ENCODE measurements around the gene THRA. TPM values are rescaled to one million over a fixed set of nuclear protein-coding genes. Genes with fewer than 3 reads are reported as not detected.

Gene THRA
- total RNA-seq, 1 experiment from 2014 or later: 11.4 TPM

- DNase-seq: no peak
These were observed 30.1 kb upstream of the THRA start for GRCh38 chr17:40032322-40033320.

DNA sequence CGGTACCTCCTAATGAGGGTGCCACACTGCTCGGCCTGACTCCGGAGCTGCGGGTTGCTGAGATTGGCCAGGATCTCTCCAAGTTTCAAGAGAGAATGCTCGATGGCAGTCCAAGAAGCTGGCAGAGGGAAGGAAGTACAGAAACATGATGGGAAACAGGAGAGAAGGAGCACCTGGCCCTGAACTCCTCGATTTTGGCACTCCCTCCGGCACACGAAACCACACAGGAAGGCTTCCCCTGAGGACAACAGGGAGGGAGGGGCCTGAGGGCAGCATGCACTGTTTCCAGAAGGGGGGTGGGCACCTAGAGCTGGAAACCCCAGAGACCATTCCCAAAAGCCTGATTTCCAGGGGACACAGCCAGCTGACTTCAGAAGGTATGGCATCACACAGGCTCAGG lies 29.4 kb upstream of the THRA start:
- Histone ChIP-seq H3K79me2 (ENCODE audit: low read depth) (no peaks in the 10 kb centered on the region), H3F3A (ENCODE audit: insufficient read depth, low read depth) (no peaks in the 10 kb centered on the region), H3K4me1 (replicated peaks; ENCODE audit: insufficient read depth) (no peaks in the 10 kb centered on the region), H3K9me3 (ENCODE audit: insufficient read depth, low read depth) (no peaks in the 10 kb centered on the region), H2AFZ (no peak overlapping the region), H3K9me2 (ENCODE audit: insufficient read depth) (no peaks in the 10 kb centered on the region), H4K20me1 (ENCODE audit: insufficient read depth) (no peaks in the 10 kb centered on the region), H3K27ac (no peak overlapping the region), H3K4me2 (no peak overlapping the region), H3K4me3 (no peak overlapping the region), H3K27me3 (ENCODE audit: insufficient read depth, low read depth) (no peaks in the 10 kb centered on the region), H3K36me3 (ENCODE audit: low read depth) (0 out of 2 replicates have a peak, but pooled peaks cover 2% of the 10 kb centered on the region)
- no TSS peak for BruUV-seq (replicated peaks)
- CTCF ChIA-PET: interaction anchor here (0.8 kb wide), 1 partner anchor 385 kb away, joined by 5 read pairs; the partner anchor contains the start of gene TOP2A
- POLR2A ChIA-PET (ENCODE audit: unreplicated experiment): no interaction called here
- DNase-seq: no peak
- intact Hi-C loops (cut with micrococcal nuclease; ENCODE audit: unreplicated experiment): no loop called here
- TF ChIP-seq, protein P1, sequence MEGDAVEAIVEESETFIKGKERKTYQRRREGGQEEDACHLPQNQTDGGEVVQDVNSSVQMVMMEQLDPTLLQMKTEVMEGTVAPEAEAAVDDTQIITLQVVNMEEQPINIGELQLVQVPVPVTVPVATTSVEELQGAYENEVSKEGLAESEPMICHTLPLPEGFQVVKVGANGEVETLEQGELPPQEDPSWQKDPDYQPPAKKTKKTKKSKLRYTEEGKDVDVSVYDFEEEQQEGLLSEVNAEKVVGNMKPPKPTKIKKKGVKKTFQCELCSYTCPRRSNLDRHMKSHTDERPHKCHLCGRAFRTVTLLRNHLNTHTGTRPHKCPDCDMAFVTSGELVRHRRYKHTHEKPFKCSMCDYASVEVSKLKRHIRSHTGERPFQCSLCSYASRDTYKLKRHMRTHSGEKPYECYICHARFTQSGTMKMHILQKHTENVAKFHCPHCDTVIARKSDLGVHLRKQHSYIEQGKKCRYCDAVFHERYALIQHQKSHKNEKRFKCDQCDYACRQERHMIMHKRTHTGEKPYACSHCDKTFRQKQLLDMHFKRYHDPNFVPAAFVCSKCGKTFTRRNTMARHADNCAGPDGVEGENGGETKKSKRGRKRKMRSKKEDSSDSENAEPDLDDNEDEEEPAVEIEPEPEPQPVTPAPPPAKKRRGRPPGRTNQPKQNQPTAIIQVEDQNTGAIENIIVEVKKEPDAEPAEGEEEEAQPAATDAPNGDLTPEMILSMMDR (conservative IDR thresholded peaks at IDR 0.05): no peak
- no peak for TF ChIP-seq EZH2 (IDR thresholded peaks at IDR 0.05; ENCODE audit: low read depth)

More at GRCh38 chr17:40032322-40033320, 30.1 kb upstream of the THRA start:
- TF ChIP-seq, protein P1 (conservative IDR thresholded peaks at IDR 0.05): no peak
- TF ChIP-seq EZH2 (IDR thresholded peaks at IDR 0.05; ENCODE audit: low read depth): no peak
- intact Hi-C loops (cut with micrococcal nuclease; ENCODE audit: unreplicated experiment): no loop called here
- no peak overlapping the region for H2AFZ ChIP-seq
- no peak overlapping the region for H3K27ac ChIP-seq
- BruUV-seq (replicated peaks): no TSS peak
- 0 out of 2 replicates have a peak, but pooled peaks cover 2% of the 10 kb centered on the region for H3K36me3 ChIP-seq (ENCODE audit: low read depth)
- H3K4me3 ChIP-seq: no peak overlapping the region
- POLR2A ChIA-PET (ENCODE audit: unreplicated experiment): no interaction called here
- CTCF ChIA-PET: interaction anchor here (0.6 kb wide), 1 partner anchor 25 kb away, joined by 4 read pairs; no protein-coding TSS in a partner anchor
- no peaks in the 10 kb centered on the region for H3K4me1 ChIP-seq (replicated peaks; ENCODE audit: insufficient read depth)
- H3K79me2 ChIP-seq (ENCODE audit: low read depth): no peaks in the 10 kb centered on the region
- H3K4me2 ChIP-seq: no peak overlapping the region
- H3F3A ChIP-seq (ENCODE audit: insufficient read depth, low read depth): no peaks in the 10 kb centered on the region
- H3K9me3 ChIP-seq (ENCODE audit: insufficient read depth, low read depth): no peaks in the 10 kb centered on the region
- no peaks in the 10 kb centered on the region for H3K9me2 ChIP-seq (ENCODE audit: insufficient read depth)
- H3K27me3 ChIP-seq (ENCODE audit: insufficient read depth, low read depth): no peaks in the 10 kb centered on the region
- H4K20me1 ChIP-seq (ENCODE audit: insufficient read depth): no peaks in the 10 kb centered on the region

GRCh38 chr17:40034426-40035161 lies 28.2 kb upstream of the THRA start:
- Histone ChIP-seq H3K4me1 (replicated peaks; ENCODE audit: insufficient read depth) (no peaks in the 10 kb centered on the region), H3K36me3 (ENCODE audit: low read depth) (0 out of 2 replicates have a peak, but pooled peaks cover 2% of the 10 kb centered on the region), H3K27me3 (ENCODE audit: insufficient read depth, low read depth) (no peaks in the 10 kb centered on the region), H4K20me1 (ENCODE audit: insufficient read depth) (no peaks in the 10 kb centered on the region), H3K27ac (no peak overlapping the region), H3K79me2 (ENCODE audit: low read depth) (no peaks in the 10 kb centered on the region), H3K4me3 (no peak overlapping the region), H2AFZ (no peak overlapping the region), H3K9me2 (ENCODE audit: insufficient read depth) (no peaks in the 10 kb centered on the region), H3K9me3 (ENCODE audit: insufficient read depth, low read depth) (no peaks in the 10 kb centered on the region), H3F3A (ENCODE audit: insufficient read depth, low read depth) (peaks cover 4% of the 10 kb centered on the region; the same call in 1 of the 2 replicates), H3K4me2 (no peak overlapping the region)
- no peak for TF ChIP-seq EZH2 (IDR thresholded peaks at IDR 0.05; ENCODE audit: low read depth)
- TF ChIP-seq, protein P1 (conservative IDR thresholded peaks at IDR 0.05): no peak
- intact Hi-C loops (cut with micrococcal nuclease; ENCODE audit: unreplicated experiment): no loop called here
- CTCF ChIA-PET: interaction anchor here (0.6 kb wide), 1 partner anchor 22 kb away, joined by 5 read pairs; no protein-coding TSS in a partner anchor
- no peak for DNase-seq
- POLR2A ChIA-PET (ENCODE audit: unreplicated experiment): interaction anchor here (0.6 kb wide), 1 partner anchor 16 kb away, joined by 14 read pairs; no protein-coding TSS in a partner anchor
- no TSS peak for BruUV-seq (replicated peaks)
